Liver (tissue), 9 donors: Measurements from ENCODE around the gene DYNLT3. TPM values are rescaled to one million over a fixed set of nuclear protein-coding genes. Genes with fewer than 3 reads are reported as not detected.

Experiments used
- DNase-seq: peaks from one replicate; pipeline ENCODE4 v3.0.0-alpha.2; 2017; ENCODE audit warnings: low spot score
- H3K27ac ChIP-seq, 2 donors: one replicate each; pipeline ENCODE4 v1.7.0; 2013; ENCODE audit warnings: inconsistent platforms in 2 of 2, low read length in 2 of 2, control low read depth in 1 of 2, low read depth in 1 of 2, mild to moderate bottlenecking in 1 of 2
- H3K27me3 ChIP-seq, 4 donors: one replicate each; pipeline versions ENCODE4 v1.6.1 to v1.7.0; 2013; ENCODE audit warnings: low read length in 3 of 4, inconsistent platforms in 1 of 4, mild to moderate bottlenecking in 1 of 4, moderate library complexity in 1 of 4; ENCODE audit not compliant: control insufficient read depth in 4 of 4, insufficient read depth in 4 of 4
- H3K36me3 ChIP-seq, 4 donors: one replicate each; pipeline versions ENCODE4 v1.6.1 to v1.7.0; 2013; ENCODE audit warnings: low read length in 3 of 4, mild to moderate bottlenecking in 3 of 4, low read depth in 1 of 4, moderate library complexity in 1 of 4; ENCODE audit not compliant: control insufficient read depth in 4 of 4, insufficient read depth in 3 of 4
- H3K4me1 ChIP-seq, 4 donors: one replicate each; pipeline versions ENCODE4 v1.6.1 to v1.7.0; 2013; ENCODE audit warnings: low read length in 3 of 4, mild to moderate bottlenecking in 3 of 4, moderate library complexity in 1 of 4; ENCODE audit not compliant: control insufficient read depth in 4 of 4, insufficient read depth in 4 of 4
- H3K4me3 ChIP-seq, 3 donors: one replicate each; pipeline versions ENCODE4 v1.6.1 to v1.7.0; 2013; ENCODE audit warnings: low read length in 3 of 3, control low read depth in 1 of 3, low read depth in 1 of 3, mild to moderate bottlenecking in 1 of 3
- H3K9ac ChIP-seq, 2 donors: one replicate each; pipeline ENCODE4 v1.7.0; 2013; ENCODE audit warnings: low read length in 2 of 2, mild to moderate bottlenecking in 2 of 2, moderate library complexity in 2 of 2, control low read depth in 1 of 2, low read depth in 1 of 2
- H3K9me3 ChIP-seq, 4 donors: one replicate each; pipeline versions ENCODE4 v1.6.1 to v1.7.0; 2013; ENCODE audit warnings: low read length in 3 of 4; ENCODE audit not compliant: control insufficient read depth in 4 of 4
- ATF3 ChIP-seq: IDR thresholded peaks from 2 replicates; pipeline ENCODE4 v1.6.1; 2016; ENCODE audit warnings: antibody characterized with exemption
- CTCF ChIP-seq: fragments of 150-350 bp; IDR thresholded peaks from 2 replicates; pipeline ENCODE4 v1.5.1; 2017; ENCODE audit warnings: improper control_type of control experiment, low read depth, low read length; ENCODE audit not compliant: missing input control
- EGR1 ChIP-seq, 2 donors: IDR thresholded peaks; 2 replicates each; pipeline ENCODE4 v1.6.1; 2016 to 2018; ENCODE audit warnings: antibody characterized with exemption in 2 of 2, low read depth in 2 of 2
- FOXA1 ChIP-seq: IDR thresholded peaks from 2 replicates; pipeline ENCODE4 v1.6.1; 2016; ENCODE audit warnings: antibody characterized with exemption
- FOXA2 ChIP-seq: IDR thresholded peaks from 2 replicates; pipeline ENCODE4 v1.6.1; 2016; ENCODE audit warnings: antibody characterized with exemption
- GABPA ChIP-seq, 2 donors: IDR thresholded peaks in 1 of 2; conservative IDR thresholded peaks in 1 of 2; 2 replicates each; pipeline ENCODE4 v1.6.1; 2016; ENCODE audit warnings: antibody characterized with exemption in 2 of 2, mild to moderate bottlenecking in 1 of 2, moderate library complexity in 1 of 2
- HNF4A ChIP-seq, 2 donors: conservative IDR thresholded peaks; 2 replicates each; pipeline ENCODE4 v1.6.1; 2016; ENCODE audit warnings: antibody characterized with exemption in 2 of 2, mild to moderate bottlenecking in 2 of 2
- HNF4G ChIP-seq: IDR thresholded peaks from 2 replicates; pipeline ENCODE4 v1.6.1; 2016; ENCODE audit warnings: antibody characterized with exemption
- JUND ChIP-seq, 2 donors: IDR thresholded peaks; 2 replicates each; pipeline ENCODE4 v1.6.1; 2016; ENCODE audit warnings: antibody characterized with exemption in 2 of 2
- MAX ChIP-seq: IDR thresholded peaks from 2 replicates; pipeline ENCODE4 v1.6.1; 2016; ENCODE audit warnings: antibody characterized with exemption
- NR2F2 ChIP-seq: IDR thresholded peaks from 2 replicates; pipeline ENCODE4 v1.6.1; 2016; ENCODE audit warnings: antibody characterized with exemption
- RAD21 ChIP-seq, 2 donors: IDR thresholded peaks; 2 replicates each; pipeline ENCODE4 v1.6.1; 2016; ENCODE audit warnings: antibody characterized with exemption in 2 of 2, mild to moderate bottlenecking in 2 of 2
- RXRA ChIP-seq, 2 donors: IDR thresholded peaks; 2 replicates each; pipeline ENCODE4 v1.6.1; 2017 to 2018; ENCODE audit warnings: antibody characterized with exemption in 2 of 2, mild to moderate bottlenecking in 1 of 2
- SP1 ChIP-seq: IDR thresholded peaks from 2 replicates; pipeline ENCODE4 v1.6.1; 2018; ENCODE audit warnings: antibody characterized with exemption, mild to moderate bottlenecking
- TAF1 ChIP-seq: conservative IDR thresholded peaks from 2 replicates; pipeline ENCODE4 v1.6.1; 2016; ENCODE audit warnings: antibody characterized with exemption, mild to moderate bottlenecking
- YY1 ChIP-seq: IDR thresholded peaks from 2 replicates; pipeline ENCODE4 v1.6.1; 2016; ENCODE audit warnings: antibody characterized with exemption, mild to moderate bottlenecking
- ZBTB33 ChIP-seq: IDR thresholded peaks from 2 replicates; pipeline ENCODE4 v1.6.1; 2016; ENCODE audit warnings: antibody characterized with exemption
- WGBS: extraction: QIAGEN DNeasy Blood & Tissue Kit; methylation state at CpG from one replicate; pipeline ENCODE4 v1.1.7; 2013; 5-methylcytosine and 5-hydroxymethylcytosine counted together
- polyA plus RNA-seq, 2 donors: library from polyadenylated mRNA; stranded (reverse) in 1 of 2; unstranded in 1 of 2; fragments of 200-250 nt in 1 of 2; fragments of >200 nt in 1 of 2; fragmentation: Nextera tagmentation in 1 of 2; extraction: Ambion mirVana in 1 of 2; gene quantifications; one replicate each; pipeline versions ENCODE4 v1.2.1 to v1.2.3, GENCODE V29; 2013 to 2015
- total RNA-seq, 2 donors: library from RNA; depleted of rRNA; stranded (reverse); fragments of >200 nt; gene quantifications; one replicate each; pipeline ENCODE4 v1.2.3, GENCODE V29; 2014
- TF ChIP-seq, protein P1 (sequence below): IDR thresholded peaks from 2 replicates; pipeline ENCODE4 v1.6.1; 2016; ENCODE audit warnings: antibody characterized with exemption, mild to moderate bottlenecking
- donor health status: healthy.
- donor health status: healthy.
- donor health status: healthy.
- donor health status: healthy.
- donor health status: healthy.

Gene DYNLT3
- total and polyA plus RNA-seq, 4 donors: 9.5 to 20.7 (median 13.4) TPM

- no peaks in the 10 kb centered on the region for H3K9me3 ChIP-seq
- H3K4me3 ChIP-seq: no peak overlapping the region
- no peak overlapping the region for H3K9ac ChIP-seq
- WGBS: 78% methylated on average over 5 of the region's 5 CpGs
- H3K4me1 ChIP-seq: peaks cover 0 to 3% (median 0%) of the 10 kb centered on the region in 4 donors
- no peaks in the 10 kb centered on the region for H3K36me3 ChIP-seq
- TF ChIP-seq ZBTB33 (no peak), SP1 (no peak), FOXA2 (no peak), HNF4A (conservative IDR thresholded peaks at IDR 0.05) (no peak), TAF1 (no peak), YY1 (no peak), RXRA (IDR thresholded peaks at IDR 0.05) (no peak), JUND (IDR thresholded peaks at IDR 0.05) (no peak), MAX (no peak), RAD21 (IDR thresholded peaks at IDR 0.05) (no peak), HNF4G (no peak), CTCF (no peak), GABPA (IDR thresholded peaks at IDR 0.05 in 1 of 2, conservative IDR thresholded peaks at IDR 0.05 in 1 of 2) (no peak), EGR1 (IDR thresholded peaks at IDR 0.05; ENCODE audit: low read depth in 2 of 2) (no peak)
- no peak for DNase-seq
- H3K27ac ChIP-seq: no peak overlapping the region
- H3K27me3 ChIP-seq: peaks cover 0 to 3% (median 0%) of the 10 kb centered on the region in 4 donors
These were observed 32.0 kb downstream of the DYNLT3 start for GRCh38 chrX:37815366-37815765.

DNA sequence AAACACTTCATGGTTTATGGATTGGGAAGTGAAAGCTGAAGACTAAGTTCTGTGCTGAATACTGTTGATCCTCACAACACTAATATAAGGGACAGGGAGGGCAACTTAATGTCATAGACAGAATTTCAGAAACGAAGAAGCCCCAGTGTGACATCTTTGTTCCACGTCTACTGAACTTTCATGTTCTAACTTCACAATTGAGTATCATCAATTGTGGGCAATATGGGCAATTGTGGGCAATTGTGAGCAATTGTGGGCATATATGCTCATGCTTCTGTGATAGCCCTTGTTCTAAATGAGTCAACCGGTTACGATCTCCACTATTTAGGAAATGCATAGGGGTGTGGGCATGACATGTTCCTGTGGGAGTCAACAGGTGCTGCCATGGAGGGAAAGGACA lies 33.8 kb downstream of the DYNLT3 start:
- H3K27ac ChIP-seq: no peak overlapping the region
- no peaks in the 10 kb centered on the region for H3K36me3 ChIP-seq
- DNase-seq: no peak
- H3K9me3 ChIP-seq: no peaks in the 10 kb centered on the region
- WGBS: 80% methylated on average over 4 of the region's 4 CpGs
- peaks cover 0 to 3% (median 0%) of the 10 kb centered on the region in 4 donors for H3K27me3 ChIP-seq
- TF ChIP-seq CTCF (no peak), EGR1 (IDR thresholded peaks at IDR 0.05; ENCODE audit: low read depth in 2 of 2) (no peak), TAF1 (no peak), YY1 (no peak), RAD21 (IDR thresholded peaks at IDR 0.05) (no peak), ATF3 (no peak), GABPA (IDR thresholded peaks at IDR 0.05 in 1 of 2, conservative IDR thresholded peaks at IDR 0.05 in 1 of 2) (no peak), FOXA1 (no peak), FOXA2 (no peak), SP1 (no peak), HNF4A (conservative IDR thresholded peaks at IDR 0.05) (no peak), NR2F2 (no peak), MAX (no peak), HNF4G (no peak), JUND (IDR thresholded peaks at IDR 0.05) (no peak), ZBTB33 (no peak), RXRA (IDR thresholded peaks at IDR 0.05) (no peak)
- TF ChIP-seq, protein P1, sequence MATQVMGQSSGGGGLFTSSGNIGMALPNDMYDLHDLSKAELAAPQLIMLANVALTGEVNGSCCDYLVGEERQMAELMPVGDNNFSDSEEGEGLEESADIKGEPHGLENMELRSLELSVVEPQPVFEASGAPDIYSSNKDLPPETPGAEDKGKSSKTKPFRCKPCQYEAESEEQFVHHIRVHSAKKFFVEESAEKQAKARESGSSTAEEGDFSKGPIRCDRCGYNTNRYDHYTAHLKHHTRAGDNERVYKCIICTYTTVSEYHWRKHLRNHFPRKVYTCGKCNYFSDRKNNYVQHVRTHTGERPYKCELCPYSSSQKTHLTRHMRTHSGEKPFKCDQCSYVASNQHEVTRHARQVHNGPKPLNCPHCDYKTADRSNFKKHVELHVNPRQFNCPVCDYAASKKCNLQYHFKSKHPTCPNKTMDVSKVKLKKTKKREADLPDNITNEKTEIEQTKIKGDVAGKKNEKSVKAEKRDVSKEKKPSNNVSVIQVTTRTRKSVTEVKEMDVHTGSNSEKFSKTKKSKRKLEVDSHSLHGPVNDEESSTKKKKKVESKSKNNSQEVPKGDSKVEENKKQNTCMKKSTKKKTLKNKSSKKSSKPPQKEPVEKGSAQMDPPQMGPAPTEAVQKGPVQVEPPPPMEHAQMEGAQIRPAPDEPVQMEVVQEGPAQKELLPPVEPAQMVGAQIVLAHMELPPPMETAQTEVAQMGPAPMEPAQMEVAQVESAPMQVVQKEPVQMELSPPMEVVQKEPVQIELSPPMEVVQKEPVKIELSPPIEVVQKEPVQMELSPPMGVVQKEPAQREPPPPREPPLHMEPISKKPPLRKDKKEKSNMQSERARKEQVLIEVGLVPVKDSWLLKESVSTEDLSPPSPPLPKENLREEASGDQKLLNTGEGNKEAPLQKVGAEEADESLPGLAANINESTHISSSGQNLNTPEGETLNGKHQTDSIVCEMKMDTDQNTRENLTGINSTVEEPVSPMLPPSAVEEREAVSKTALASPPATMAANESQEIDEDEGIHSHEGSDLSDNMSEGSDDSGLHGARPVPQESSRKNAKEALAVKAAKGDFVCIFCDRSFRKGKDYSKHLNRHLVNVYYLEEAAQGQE: no peak
- H3K4me1 ChIP-seq: peaks cover 0 to 3% (median 0%) of the 10 kb centered on the region in 4 donors
- H3K4me3 ChIP-seq: no peak overlapping the region
- H3K9ac ChIP-seq: no peak overlapping the region
